Astrocyte of the hippocampus (primary cell): ENCODE measurements around the gene PTPN1.
"Not testable (repeated sequence)": the region's sequence is repeated elsewhere in the genome, so short reads cannot be mapped to it uniquely, and the experiment has no call there.

Experiments
- DNase-seq: peaks from one replicate; pipeline ENCODE4 v3.0.0; 2011; ENCODE audit warnings: low read depth, low spot score

Gene PTPN1

GRCh38 chr20:50590348-50590664 is 80.1 kb downstream of the PTPN1 start:
- DNase-seq: no peak

GRCh38 chr20:50591233-50591852 is 81.2 kb downstream of the PTPN1 start:
- DNase-seq: no peak

- DNase-seq: no peak
Measured at GRCh38 chr20:50592282-50593004, 82.3 kb downstream of the PTPN1 start.

GRCh38 chr20:50593005-50593335 is 82.8 kb downstream of the PTPN1 start:
- DNase-seq: no peak

GRCh38 chr20:50594231-50594590 is 84.0 kb downstream of the PTPN1 start:
- DNase-seq: no peak

- DNase-seq: no peak
Measured at GRCh38 chr20:50594591-50595432, 84.6 kb downstream of the PTPN1 start.

GRCh38 chr20:50595433-50595895 is 85.3 kb downstream of the PTPN1 start:
- DNase-seq: no peak

- peak; percentile 42 for DNase-seq
Measured at GRCh38 chr20:50595988-50596693, 86.0 kb downstream of the PTPN1 start.

GRCh38 chr20:50596694-50597021 is 86.5 kb downstream of the PTPN1 start:
- no peak for DNase-seq

- no peak for DNase-seq
Measured at GRCh38 chr20:50597406-50597969, 87.3 kb downstream of the PTPN1 start.

- DNase-seq: no peak
Measured at GRCh38 chr20:50598074-50598473, 87.9 kb downstream of the PTPN1 start.

GRCh38 chr20:50598768-50599167 is 88.6 kb downstream of the PTPN1 start:
- not testable (repeated sequence) for DNase-seq

- DNase-seq: no peak
Measured at GRCh38 chr20:50600281-50600895, 90.2 kb downstream of the PTPN1 start.

GRCh38 chr20:50601511-50602431 is 91.6 kb downstream of the PTPN1 start:
- DNase-seq: no peak

GRCh38 chr20:50602432-50603088 is 92.4 kb downstream of the PTPN1 start:
- DNase-seq: no peak

- DNase-seq: no peak
Measured at GRCh38 chr20:50604451-50604850, 94.3 kb downstream of the PTPN1 start.

GRCh38 chr20:50605136-50605535 is 95.0 kb downstream of the PTPN1 start:
- no peak for DNase-seq

GRCh38 chr20:50607436-50607835 is 97.3 kb downstream of the PTPN1 start:
- DNase-seq: no peak

GRCh38 chr20:50607850-50608749 is 97.9 kb downstream of the PTPN1 start:
- no peak for DNase-seq
